Esophagus squamous epithelium (tissue), 5 donors: ENCODE measurements around the gene CTBS. TPM values are rescaled to one million over a fixed set of nuclear protein-coding genes. Genes with fewer than 3 reads are reported as not detected.

Experiments
- DNase-seq: peaks from one replicate; lab custom pipeline; 2025; lab: John Stamatoyannopoulos, UW
- H3K27ac ChIP-seq, 4 donors: fragments of 200-600 bp; sonication (generic); one replicate each; pipeline ENCODE4 v1.5.1; 2016 to 2019; ENCODE audit warnings: mild to moderate bottlenecking in 1 of 4
- H3K27me3 ChIP-seq, 4 donors: fragments of 200-600 bp; sonication (generic); 1 replicate in 3 of 4; 2 replicates in 1 of 4; pipeline versions ENCODE4 v1.5.1 to v1.6.0; 2017 to 2021; ENCODE audit warnings: antibody characterized with exemption in 1 of 4
- H3K36me3 ChIP-seq, 3 donors: fragments of 200-600 bp; sonication (generic); one replicate each; pipeline ENCODE4 v1.5.1; 2016 to 2019
- H3K4me1 ChIP-seq, 3 donors: fragments of 200-600 bp; sonication (generic); one replicate each; pipeline ENCODE4 v1.5.1; 2017 to 2019
- H3K4me3 ChIP-seq, 4 donors: fragments of 200-600 bp; sonication (generic); 1 replicate in 3 of 4; 2 replicates in 1 of 4; pipeline ENCODE4 v1.5.1; 2016 to 2019; ENCODE audit warnings: mild to moderate bottlenecking in 2 of 4, moderate library complexity in 1 of 4
- H3K9me3 ChIP-seq, 3 donors: fragments of 200-600 bp; sonication (generic); one replicate each; pipeline ENCODE4 v1.5.1; 2016 to 2019
- POLR2A ChIP-seq, 4 donors: fragments of 450-650 bp; IDR thresholded peaks; one replicate each; pipeline ENCODE4 v1.6.1; 2017; ENCODE audit warnings: antibody characterized with exemption in 4 of 4, mild to moderate bottlenecking in 4 of 4, moderate library complexity in 3 of 4
- WGBS, 2 donors: methylation state at CpG; one replicate each; pipeline ENCODE4 v1.1.5; 2018; 5-methylcytosine and 5-hydroxymethylcytosine counted together
- intact Hi-C: fragments of 100-400 bp; cut with DNase I; formaldehyde crosslinking; loops from one replicate; pipeline ENCODE4 v1.15.0; 2022
- total RNA-seq, 4 donors: library from RNA; depleted of rRNA; stranded (reverse); fragments of >200 nt; gene quantifications; one replicate each; pipeline ENCODE4 v1.1.0, GENCODE V29; 2016
- TF ChIP-seq, protein P1 (sequence below), 6 experiments: fragments of 450-650 bp in 4 of 6; fragments of 200-600 bp in 2 of 6; sonication (generic) in 2 of 6; IDR thresholded peaks; one replicate each; pipeline ENCODE4 v1.5.1; 2016 to 2019; ENCODE audit warnings: antibody characterized with exemption in 6 of 6, mild to moderate bottlenecking in 4 of 6, moderate library complexity in 4 of 6
- donor health status: DM: yes; HTN: yes; CAD: no.

Gene CTBS
- total RNA-seq, 4 donors from 2014 or later = 4.9 to 12.0 (median 10.3) TPM

DNA sequence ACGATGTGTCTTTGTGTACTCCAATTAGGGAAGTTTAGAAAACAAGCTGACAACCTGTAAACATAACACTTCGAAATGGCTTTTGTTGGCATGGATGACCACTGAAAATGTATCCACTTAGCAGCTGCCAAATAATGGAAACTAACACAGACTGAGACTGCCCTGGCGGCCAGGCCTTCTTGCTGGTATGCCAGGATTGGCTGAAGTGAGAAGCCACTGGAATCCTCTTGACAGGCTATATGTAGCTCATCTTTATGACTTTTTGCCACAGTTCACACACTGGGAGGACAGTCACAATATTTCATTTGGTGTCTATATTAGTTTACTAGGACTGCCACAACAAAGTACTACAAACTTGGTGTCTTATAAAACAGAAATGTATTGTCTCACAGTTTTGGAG lies 12.9 kb upstream of the CTBS start:
- Histone ChIP-seq H3K36me3 (no peaks in the 10 kb centered on the region), H3K4me3 (no peak overlapping the region), H3K27me3 (no peaks in the 10 kb centered on the region), H3K9me3 (no peaks in the 10 kb centered on the region), H3K4me1 (peaks cover 0 to 9% (median 0%) of the 10 kb centered on the region in 3 donors), H3K27ac (no peak overlapping the region)
- 70 to 74% methylated on average over 3 of the region's 3 CpGs for WGBS, 2 donors
- DNase-seq = no peak
- intact Hi-C loops = no loop called here
- TF ChIP-seq POLR2A (IDR thresholded peaks at IDR 0.05) = no peak
- TF ChIP-seq, protein P1, sequence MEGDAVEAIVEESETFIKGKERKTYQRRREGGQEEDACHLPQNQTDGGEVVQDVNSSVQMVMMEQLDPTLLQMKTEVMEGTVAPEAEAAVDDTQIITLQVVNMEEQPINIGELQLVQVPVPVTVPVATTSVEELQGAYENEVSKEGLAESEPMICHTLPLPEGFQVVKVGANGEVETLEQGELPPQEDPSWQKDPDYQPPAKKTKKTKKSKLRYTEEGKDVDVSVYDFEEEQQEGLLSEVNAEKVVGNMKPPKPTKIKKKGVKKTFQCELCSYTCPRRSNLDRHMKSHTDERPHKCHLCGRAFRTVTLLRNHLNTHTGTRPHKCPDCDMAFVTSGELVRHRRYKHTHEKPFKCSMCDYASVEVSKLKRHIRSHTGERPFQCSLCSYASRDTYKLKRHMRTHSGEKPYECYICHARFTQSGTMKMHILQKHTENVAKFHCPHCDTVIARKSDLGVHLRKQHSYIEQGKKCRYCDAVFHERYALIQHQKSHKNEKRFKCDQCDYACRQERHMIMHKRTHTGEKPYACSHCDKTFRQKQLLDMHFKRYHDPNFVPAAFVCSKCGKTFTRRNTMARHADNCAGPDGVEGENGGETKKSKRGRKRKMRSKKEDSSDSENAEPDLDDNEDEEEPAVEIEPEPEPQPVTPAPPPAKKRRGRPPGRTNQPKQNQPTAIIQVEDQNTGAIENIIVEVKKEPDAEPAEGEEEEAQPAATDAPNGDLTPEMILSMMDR (IDR thresholded peaks at IDR 0.05) = no peak

- Histone ChIP-seq H3K9me3 (no peaks in the 10 kb centered on the region), H3K4me1 (peaks cover 0 to 9% (median 0%) of the 10 kb centered on the region in 3 donors), H3K36me3 (no peaks in the 10 kb centered on the region), H3K27ac (no peak overlapping the region), H3K27me3 (no peaks in the 10 kb centered on the region), H3K4me3 (no peak overlapping the region)
- no peak for DNase-seq
- intact Hi-C loops = no loop called here
- TF ChIP-seq, protein P1 (IDR thresholded peaks at IDR 0.05) = no peak
- no peak for TF ChIP-seq POLR2A (IDR thresholded peaks at IDR 0.05)
- WGBS, 2 donors = 0 to 57% methylated on average over 1 of the region's 1 CpG
Observed at GRCh38 chr1:84585803-84586202, 11.6 kb upstream of the CTBS start.

DNA sequence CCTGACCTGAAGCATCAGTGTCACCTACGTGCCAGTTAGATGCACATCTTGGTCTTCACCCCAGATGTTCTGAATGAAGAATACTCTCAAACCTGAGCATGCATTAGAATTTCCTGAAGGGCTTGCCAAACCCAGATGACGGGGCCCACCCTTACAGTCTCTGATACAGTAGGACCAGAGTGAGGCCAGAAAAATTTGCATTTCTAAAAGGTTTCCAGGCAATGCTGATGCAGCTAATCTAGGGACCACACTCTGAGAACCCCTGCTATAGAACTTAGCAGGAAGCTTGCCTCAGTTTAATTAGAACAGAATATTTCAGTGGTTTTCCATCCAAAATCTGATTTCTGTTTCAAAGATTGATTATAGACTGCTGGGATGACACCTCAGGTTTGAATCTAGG lies 9.9 kb upstream of the CTBS start:
- Histone ChIP-seq H3K4me1 (peaks cover 0 to 9% (median 0%) of the 10 kb centered on the region in 3 donors), H3K36me3 (no peaks in the 10 kb centered on the region), H3K27me3 (no peaks in the 10 kb centered on the region), H3K27ac (no peak overlapping the region), H3K4me3 (no peak overlapping the region), H3K9me3 (no peaks in the 10 kb centered on the region)
- no peak for DNase-seq
- no peak for TF ChIP-seq POLR2A (IDR thresholded peaks at IDR 0.05)
- intact Hi-C loops = no loop called here
- 76 to 94% methylated on average over 2 of the region's 2 CpGs for WGBS, 2 donors

DNA sequence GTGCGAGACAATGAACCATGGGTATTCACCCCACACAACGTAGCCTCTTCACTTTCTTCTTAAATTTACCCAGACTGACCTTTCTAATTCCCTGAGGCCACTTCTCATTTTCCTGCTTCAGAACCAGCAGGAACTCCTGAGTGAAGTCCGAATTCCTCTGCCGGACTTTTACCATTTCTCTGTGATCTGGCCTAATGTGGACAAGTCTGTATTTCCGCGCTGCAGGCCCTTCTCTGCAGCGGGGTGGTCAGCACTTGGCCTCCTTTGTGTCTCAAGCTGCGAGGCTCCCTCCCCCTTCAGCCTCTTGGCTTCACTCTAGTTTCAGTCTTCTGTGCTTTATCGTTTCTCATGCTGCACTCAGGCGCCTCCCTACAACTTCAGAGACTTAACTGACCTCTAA lies 9.4 kb upstream of the CTBS start:
- 83 to 92% methylated on average over 10 of the region's 10 CpGs for WGBS, 2 donors
- no peaks in the 10 kb centered on the region for H3K9me3 ChIP-seq
- H3K4me3 ChIP-seq = no peak overlapping the region
- no peak for DNase-seq
- intact Hi-C loops = no loop called here
- TF ChIP-seq POLR2A (IDR thresholded peaks at IDR 0.05) = no peak
- TF ChIP-seq, protein P1 (IDR thresholded peaks at IDR 0.05) = no peak
- H3K36me3 ChIP-seq = no peaks in the 10 kb centered on the region
- H3K27me3 ChIP-seq = no peaks in the 10 kb centered on the region
- peak overlapping the region in 1 of 4 donors; percentile 1 for H3K27ac ChIP-seq
- peaks cover 0 to 9% (median 0%) of the 10 kb centered on the region in 3 donors for H3K4me1 ChIP-seq

- no peaks in the 10 kb centered on the region for H3K9me3 ChIP-seq
- peaks cover 0 to 9% (median 0%) of the 10 kb centered on the region in 3 donors for H3K4me1 ChIP-seq
- no peak overlapping the region for H3K4me3 ChIP-seq
- no peak overlapping the region for H3K27ac ChIP-seq
- 68 to 81% methylated on average over 6 to 7 of the region's 7 CpGs for WGBS, 2 donors
- TF ChIP-seq, protein P1 (IDR thresholded peaks at IDR 0.05) = no peak
- TF ChIP-seq POLR2A (IDR thresholded peaks at IDR 0.05) = no peak
- no peaks in the 10 kb centered on the region for H3K36me3 ChIP-seq
- intact Hi-C loops = no loop called here
- H3K27me3 ChIP-seq = no peaks in the 10 kb centered on the region
- no peak for DNase-seq
Observed at GRCh38 chr1:84582802-84583587, 8.8 kb upstream of the CTBS start.
